Islet precursor cell (in vitro differentiated cells): ENCODE data around the gene GOLGA6L10.

ENCODE experiments used
- DNase-seq: peaks from one replicate; pipeline ENCODE4 v3.0.0-alpha.2; 2018

GOLGA6L10 gene

DNA sequence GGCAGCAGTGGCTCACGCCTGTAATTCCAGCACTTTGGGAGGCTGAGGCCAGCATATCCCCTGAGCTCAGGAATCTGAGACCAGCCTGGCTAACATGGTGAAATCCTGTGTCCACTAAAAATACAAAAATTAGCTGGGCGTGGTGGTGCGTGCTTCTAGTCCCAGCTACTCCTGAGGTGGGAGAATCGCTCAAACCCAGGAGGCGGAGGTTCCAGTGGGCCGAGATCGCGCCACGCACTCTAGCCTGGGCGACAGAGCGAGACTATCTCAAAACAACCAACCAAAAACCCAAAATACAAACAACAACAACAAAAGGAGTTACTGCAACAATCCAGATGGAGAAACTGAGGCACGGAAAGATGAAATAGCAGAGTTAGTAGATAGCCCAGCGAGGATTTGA lies 51.2 kb downstream of the GOLGA6L10 start:
- no peak for DNase-seq

DNA sequence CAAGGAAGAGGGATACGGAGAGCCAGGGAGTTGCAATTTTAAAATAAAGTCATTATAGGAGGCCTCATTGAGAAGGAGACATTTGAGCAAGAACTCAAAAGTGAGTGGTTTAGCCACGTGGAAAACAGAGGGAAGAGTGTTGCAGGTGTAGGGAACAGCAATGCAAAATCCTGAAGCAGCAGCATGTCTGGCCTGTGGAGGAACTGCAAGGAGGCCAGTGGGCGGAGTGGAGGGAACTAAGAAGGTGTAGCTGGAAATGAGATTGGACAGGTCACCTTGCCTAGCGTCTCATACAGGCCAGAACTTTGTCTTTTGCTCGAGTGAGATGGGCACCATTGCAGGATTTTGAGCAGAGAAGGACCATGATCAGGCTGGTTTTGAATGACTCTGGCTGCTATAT lies 51.7 kb downstream of the GOLGA6L10 start:
- DNase-seq = no peak

DNA sequence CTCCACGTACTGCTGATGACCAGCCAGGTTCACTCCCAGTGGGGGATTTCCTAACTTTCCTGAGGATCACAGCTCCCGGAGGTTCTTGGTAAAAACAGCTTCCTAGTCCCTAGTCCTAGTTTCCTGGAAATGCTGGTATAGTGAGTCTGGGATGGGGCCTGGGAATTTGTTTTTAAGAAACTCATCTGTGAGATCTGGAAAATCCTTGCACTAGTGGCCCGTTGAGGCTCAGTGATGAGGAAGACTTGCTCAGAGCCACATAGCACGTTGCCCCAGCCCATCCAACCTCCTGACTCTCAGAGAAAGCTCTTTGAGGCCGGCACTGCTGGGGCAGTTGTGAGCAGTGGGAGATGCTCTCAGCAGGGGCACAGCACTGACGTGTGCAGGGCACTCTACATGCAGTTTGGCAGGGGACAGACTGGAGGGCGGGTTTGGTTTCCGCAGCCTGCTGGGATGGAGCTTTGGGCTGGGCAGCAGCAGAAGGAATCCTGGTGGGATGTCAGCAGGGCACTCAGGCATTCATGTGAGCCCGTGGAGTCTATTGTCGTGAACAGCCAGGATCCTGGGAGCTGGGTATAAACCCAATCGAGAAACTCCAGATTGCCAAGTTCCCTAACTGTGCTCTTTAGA lies 55.1 kb downstream of the GOLGA6L10 start:
- DNase-seq = no peak

DNA sequence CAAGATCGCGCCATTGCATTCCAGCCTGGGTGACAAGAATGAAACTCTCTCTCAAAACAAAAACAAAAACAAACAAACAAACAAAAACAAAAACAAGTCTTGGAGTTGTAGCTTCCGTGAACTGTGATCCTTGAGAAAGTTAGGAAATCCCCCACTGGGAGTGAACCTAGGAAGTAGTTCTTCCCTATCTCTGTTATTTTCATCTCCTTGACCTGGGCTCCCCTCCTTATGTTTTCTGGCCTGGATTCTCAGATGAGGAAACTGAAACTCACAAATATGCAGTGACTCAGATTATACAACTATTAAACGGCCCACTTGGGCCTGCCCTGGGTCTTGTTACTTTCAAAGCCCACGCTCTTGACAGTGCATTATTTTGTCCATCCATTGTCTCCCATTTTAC lies 57.0 kb downstream of the GOLGA6L10 start:
- no peak for DNase-seq
